ENCODE data around the gene PRSS36. TPM values are rescaled to one million over a fixed set of nuclear protein-coding genes. Genes with fewer than 3 reads are reported as not detected.

The PRSS36 gene
- total and polyA plus RNA-seq, 9 of the 15 experiments (the other 6 are each of a cell fraction or from before 2014, with no cell fraction given): 0.09 to 1.2 (median 0.54) TPM; not detected in 2

- TF ChIP-seq NFYB (IDR thresholded peaks at IDR 0.05; ENCODE audit: extremely low read depth, insufficient read length) (peak; percentile 34), SRSF3 (IDR thresholded peaks at IDR 0.05; ENCODE audit: insufficient read depth, low read length) (no peak), MAFK (IDR thresholded peaks at IDR 0.05; ENCODE audit: low read length) (no peak), ZNF347 (CRISPR knock-in tag; IDR thresholded peaks at IDR 0.05; ENCODE audit: low read depth) (no peak), PML (IDR thresholded peaks at IDR 0.05; ENCODE audit: low read length) (peak; percentile 45; the same call in 1 of the 2 replicates), POLR2AphosphoS5 (IDR thresholded peaks at IDR 0.05; ENCODE audit: control insufficient read depth, insufficient read depth, low read depth, low read length) (0 out of 2 replicates have a peak, but pooled peaks have one; percentile 14), ATF7 (IDR thresholded peaks at IDR 0.05) (peak; percentile 83), ZNF592 (IDR thresholded peaks at IDR 0.05) (peak; percentile 40; the same call in 1 of the 2 replicates), ZNF707 (CRISPR knock-in tag; conservative IDR thresholded peaks at IDR 0.05) (no peak), FOXK2 (conservative IDR thresholded peaks at IDR 0.05 in 1 of 2, IDR thresholded peaks at IDR 0.05 in 1 of 2; ENCODE audit: low read depth in 2 of 2) (peak in 1 of 2 experiments; percentile 70; a peak in 2 of 4 replicates), TEAD4 (IDR thresholded peaks at IDR 0.05; ENCODE audit: low read length) (peak; percentile 59), TEAD4 (CRISPR knock-in tag; IDR thresholded peaks at IDR 0.05; ENCODE audit: borderline replicate concordance) (peak; percentile 39; the same call in 1 of the 2 replicates), ZNF134 (CRISPR knock-in tag; conservative IDR thresholded peaks at IDR 0.05) (no peak), SMARCA5 (IDR thresholded peaks at IDR 0.05) (no peak), PTBP1 (IDR thresholded peaks at IDR 0.05; ENCODE audit: low read depth, low read length) (no peak), MEIS2 (IDR thresholded peaks at IDR 0.05; ENCODE audit: partially characterized antibody) (peak; percentile 50), RAD51 (IDR thresholded peaks at IDR 0.05; ENCODE audit: borderline replicate concordance, low read depth) (0 out of 2 replicates have a peak, but pooled peaks have one; percentile 4), ELF2 (CRISPR knock-in tag; IDR thresholded peaks at IDR 0.05) (no peak), TCF3 (CRISPR knock-in tag; IDR thresholded peaks at IDR 0.05) (peak; percentile 40), CHAMP1 (IDR thresholded peaks at IDR 0.05) (no peak), TRIM24 (IDR thresholded peaks at IDR 0.05) (no peak), RBM25 (IDR thresholded peaks at IDR 0.05; ENCODE audit: low read depth, low read length, severe bottlenecking) (peak; percentile 34), SMARCB1 (IDR thresholded peaks at IDR 0.05; ENCODE audit: insufficient read length, low read depth) (no peak), SAP30 (IDR thresholded peaks at IDR 0.05; ENCODE audit: borderline replicate concordance, insufficient read depth, low read depth, low read length, poor library complexity, severe bottlenecking) (peak; percentile 77)
Observed at GRCh38 chr16:31094424-31095120, 55.3 kb downstream of the PRSS36 start, which contains the start of gene VKORC1 (continued).

Measured in K562 (cell line).